Tibial nerve (tissue), 4 donors: ENCODE results near the gene DTX4.

Experiments used
- EP300 ChIP-seq, 2 donors: sonication (generic); formaldehyde crosslinking; IDR thresholded peaks; one replicate each; pipeline ENCODE4 v1.6.1; 2017; ENCODE audit warnings: antibody characterized with exemption in 2 of 2, mild to moderate bottlenecking in 1 of 2
- POLR2A ChIP-seq, 2 donors: fragments of 450-650 bp; IDR thresholded peaks; one replicate each; pipeline ENCODE4 v1.6.1; 2017; ENCODE audit warnings: antibody characterized with exemption in 2 of 2, mild to moderate bottlenecking in 2 of 2, moderate library complexity in 2 of 2
- TF ChIP-seq, protein P1 (sequence below), 5 experiments: fragments of 200-600 bp in 3 of 5; fragments of 450-650 bp in 2 of 5; sonication (generic) in 3 of 5; IDR thresholded peaks; one replicate each; pipeline ENCODE4 v1.5.1; 2016 to 2019; ENCODE audit warnings: antibody characterized with exemption in 5 of 5, mild to moderate bottlenecking in 3 of 5, moderate library complexity in 2 of 5

- TF ChIP-seq POLR2A (IDR thresholded peaks at IDR 0.05): no peak
- TF ChIP-seq, protein P1, sequence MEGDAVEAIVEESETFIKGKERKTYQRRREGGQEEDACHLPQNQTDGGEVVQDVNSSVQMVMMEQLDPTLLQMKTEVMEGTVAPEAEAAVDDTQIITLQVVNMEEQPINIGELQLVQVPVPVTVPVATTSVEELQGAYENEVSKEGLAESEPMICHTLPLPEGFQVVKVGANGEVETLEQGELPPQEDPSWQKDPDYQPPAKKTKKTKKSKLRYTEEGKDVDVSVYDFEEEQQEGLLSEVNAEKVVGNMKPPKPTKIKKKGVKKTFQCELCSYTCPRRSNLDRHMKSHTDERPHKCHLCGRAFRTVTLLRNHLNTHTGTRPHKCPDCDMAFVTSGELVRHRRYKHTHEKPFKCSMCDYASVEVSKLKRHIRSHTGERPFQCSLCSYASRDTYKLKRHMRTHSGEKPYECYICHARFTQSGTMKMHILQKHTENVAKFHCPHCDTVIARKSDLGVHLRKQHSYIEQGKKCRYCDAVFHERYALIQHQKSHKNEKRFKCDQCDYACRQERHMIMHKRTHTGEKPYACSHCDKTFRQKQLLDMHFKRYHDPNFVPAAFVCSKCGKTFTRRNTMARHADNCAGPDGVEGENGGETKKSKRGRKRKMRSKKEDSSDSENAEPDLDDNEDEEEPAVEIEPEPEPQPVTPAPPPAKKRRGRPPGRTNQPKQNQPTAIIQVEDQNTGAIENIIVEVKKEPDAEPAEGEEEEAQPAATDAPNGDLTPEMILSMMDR (IDR thresholded peaks at IDR 0.05): no peak
- TF ChIP-seq EP300 (IDR thresholded peaks at IDR 0.05): no peak
These were observed 24.8 kb downstream of the DTX4 start for GRCh38 chr11:59196777-59197176.
